A549 (cell line): Measurements from ENCODE around the gene BHLHA15.

Source experiments
- CHD4 ChIP-seq: fragments of 200-600 bp; sonication (generic); IDR thresholded peaks from 2 replicates; pipeline ENCODE4 v1.6.1; 2016; ENCODE audit warnings: antibody characterized with exemption, mild to moderate bottlenecking, borderline replicate concordance
- EP300 ChIP-seq, 2 experiments: fragments of >200 bp; sonication (Bioruptor Twin); formaldehyde crosslinking; IDR thresholded peaks; 2 replicates in 1 of 2; 3 replicates in 1 of 2; pipeline ENCODE4 v1.6.1; 2016 to 2017
- MAX ChIP-seq: IDR thresholded peaks from 2 replicates; pipeline ENCODE4 v1.6.1; 2012
- MYC ChIP-seq: IDR thresholded peaks from 2 replicates; pipeline ENCODE4 v1.6.1; 2012; ENCODE audit warnings: mild to moderate bottlenecking, inconsistent platforms, low read length, improper control_type of control experiment, borderline replicate concordance
- NFE2L2 ChIP-seq: fragments of 150-350 bp; conservative IDR thresholded peaks from 2 replicates; pipeline ENCODE4 v1.6.1; 2014; ENCODE audit warnings: low read length
- POLR2A ChIP-seq: IDR thresholded peaks from 2 replicates; pipeline ENCODE4 v1.6.1; 2012; ENCODE audit warnings: mild to moderate bottlenecking, low read length
- RAD21 ChIP-seq, 2 experiments: fragments of >200 bp in 1 of 2; sonication (Bioruptor Twin) in 1 of 2; formaldehyde crosslinking in 1 of 2; IDR thresholded peaks in 1 of 2; conservative IDR thresholded peaks in 1 of 2; 2 replicates in 1 of 2; 3 replicates in 1 of 2; pipeline ENCODE4 v1.6.1; 2012 to 2018; ENCODE audit warnings: inconsistent platforms in 1 of 2
- RARB ChIP-seq: fragments of 250-450 bp; sonication (Bioruptor Pico); IDR thresholded peaks from 2 replicates; pipeline ENCODE4 v1.8.0; 2021; ENCODE audit warnings: mild to moderate bottlenecking, moderate library complexity
- REST ChIP-seq: fragments of 200-600 bp; sonication (generic); IDR thresholded peaks from 2 replicates; pipeline ENCODE4 v1.6.1; 2016; ENCODE audit warnings: antibody characterized with exemption, mild to moderate bottlenecking, moderate library complexity
- RFX5 ChIP-seq: fragments of 450-650 bp; IDR thresholded peaks from 2 replicates; pipeline ENCODE4 v1.7.1; 2014; ENCODE audit warnings: antibody characterized with exemption, mild to moderate bottlenecking, moderate library complexity
- SREBF2 ChIP-seq: fragments of 450-650 bp; IDR thresholded peaks from 2 replicates; pipeline ENCODE4 v1.6.1; 2014; ENCODE audit warnings: mild to moderate bottlenecking, moderate library complexity
- TF ChIP-seq, protein P1 (sequence below): fragments of >200 bp; sonication (Bioruptor Twin); formaldehyde crosslinking; IDR thresholded peaks from 3 replicates; pipeline ENCODE4 v1.5.1; 2016

DNA sequence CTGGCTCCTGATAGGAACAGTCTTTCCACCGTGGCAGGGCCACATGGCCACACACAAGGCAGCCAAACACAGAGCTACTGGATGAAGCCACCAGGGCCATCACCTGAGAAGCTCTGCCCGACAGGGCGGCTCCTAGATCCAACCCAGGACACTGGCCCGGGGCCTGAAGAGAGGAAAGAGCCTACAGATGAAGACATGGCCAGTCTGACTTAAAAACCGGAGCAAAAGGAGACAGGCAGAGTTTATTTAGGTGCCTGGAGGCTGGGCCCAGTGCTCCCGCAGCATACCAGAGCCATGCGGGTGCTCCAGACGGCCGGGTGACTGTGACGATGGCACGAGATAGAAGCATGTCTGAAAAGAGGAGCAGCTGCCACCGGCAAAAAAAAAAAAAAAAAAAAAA lies 36.9 kb downstream of the BHLHA15 start:
- no peak for TF ChIP-seq NFE2L2
- no peak for TF ChIP-seq RARB (CRISPR knock-in tag)
- TF ChIP-seq RAD21 (conservative IDR thresholded peaks at IDR 0.05 in 1 of 2, IDR thresholded peaks at IDR 0.05 in 1 of 2) = no peak
- TF ChIP-seq, protein P1, sequence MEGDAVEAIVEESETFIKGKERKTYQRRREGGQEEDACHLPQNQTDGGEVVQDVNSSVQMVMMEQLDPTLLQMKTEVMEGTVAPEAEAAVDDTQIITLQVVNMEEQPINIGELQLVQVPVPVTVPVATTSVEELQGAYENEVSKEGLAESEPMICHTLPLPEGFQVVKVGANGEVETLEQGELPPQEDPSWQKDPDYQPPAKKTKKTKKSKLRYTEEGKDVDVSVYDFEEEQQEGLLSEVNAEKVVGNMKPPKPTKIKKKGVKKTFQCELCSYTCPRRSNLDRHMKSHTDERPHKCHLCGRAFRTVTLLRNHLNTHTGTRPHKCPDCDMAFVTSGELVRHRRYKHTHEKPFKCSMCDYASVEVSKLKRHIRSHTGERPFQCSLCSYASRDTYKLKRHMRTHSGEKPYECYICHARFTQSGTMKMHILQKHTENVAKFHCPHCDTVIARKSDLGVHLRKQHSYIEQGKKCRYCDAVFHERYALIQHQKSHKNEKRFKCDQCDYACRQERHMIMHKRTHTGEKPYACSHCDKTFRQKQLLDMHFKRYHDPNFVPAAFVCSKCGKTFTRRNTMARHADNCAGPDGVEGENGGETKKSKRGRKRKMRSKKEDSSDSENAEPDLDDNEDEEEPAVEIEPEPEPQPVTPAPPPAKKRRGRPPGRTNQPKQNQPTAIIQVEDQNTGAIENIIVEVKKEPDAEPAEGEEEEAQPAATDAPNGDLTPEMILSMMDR = no peak
- no peak for TF ChIP-seq REST
- no peak for TF ChIP-seq MAX
- no peak for TF ChIP-seq POLR2A
- TF ChIP-seq SREBF2 = no peak
- no peak for TF ChIP-seq MYC
- TF ChIP-seq EP300 (IDR thresholded peaks at IDR 0.05) = no peak
- no peak for TF ChIP-seq RFX5
- no peak for TF ChIP-seq CHD4
